GM12878 (cell line): ENCODE measurements around the gene SPRYD7. TPM values are rescaled to one million over a fixed set of nuclear protein-coding genes. Genes with fewer than 3 reads are reported as not detected.
A peak's percentile ranks its signal among the peaks of the same experiment; 100 is the strongest.

Experiments
- BHLHE40 ChIP-seq, 2 experiments: fragments of 450-650 bp in 1 of 2; IDR thresholded peaks; 2 replicates each; pipeline ENCODE4 v1.6.1; 2011 to 2017; ENCODE audit warnings: low read depth in 2 of 2, borderline replicate concordance in 1 of 2, improper control_type of control experiment in 1 of 2, low read length in 1 of 2, mild to moderate bottlenecking in 1 of 2
- CUX1 ChIP-seq: IDR thresholded peaks from 2 replicates; pipeline ENCODE4 v1.6.1; 2012; ENCODE audit warnings: improper control_type of control experiment, low read depth, low read length; ENCODE audit not compliant: insufficient replicate concordance
- EED ChIP-seq: sonication (generic); IDR thresholded peaks from 2 replicates; pipeline ENCODE4 v1.6.1; 2016; ENCODE audit warnings: antibody characterized with exemption, low read depth
- IKZF2 ChIP-seq, 2 experiments: fragments of 450-650 bp; IDR thresholded peaks; 2 replicates each; pipeline ENCODE4 v1.6.1; 2017; ENCODE audit warnings: mild to moderate bottlenecking in 2 of 2, moderate library complexity in 2 of 2
- MAX ChIP-seq: IDR thresholded peaks from 2 replicates; pipeline ENCODE4 v1.6.1; 2012; ENCODE audit warnings: low read depth, low read length, improper control_type of control experiment
- NKRF ChIP-seq: fragments of 450-650 bp; conservative IDR thresholded peaks from 2 replicates; pipeline ENCODE4 v1.6.1; 2017; ENCODE audit warnings: mild to moderate bottlenecking, moderate library complexity
- PBX3 ChIP-seq: IDR thresholded peaks from 2 replicates; pipeline ENCODE4 v1.6.1; 2011; ENCODE audit warnings: mild to moderate bottlenecking, low read depth, low read length, moderate library complexity; ENCODE audit not compliant: insufficient replicate concordance
- PKNOX1 ChIP-seq: fragments of 450-650 bp; IDR thresholded peaks from 2 replicates; pipeline ENCODE4 v1.6.1; 2016; ENCODE audit warnings: mild to moderate bottlenecking
- RUNX3 ChIP-seq: IDR thresholded peaks from 2 replicates; pipeline ENCODE4 v1.6.1; 2012; ENCODE audit warnings: low read length, inconsistent platforms
- SIX5 ChIP-seq: IDR thresholded peaks from 2 replicates; pipeline ENCODE4 v1.6.1; 2011; ENCODE audit warnings: mild to moderate bottlenecking, low read depth, low read length, moderate library complexity; ENCODE audit not compliant: severe bottlenecking
- SRF ChIP-seq, 2 experiments: IDR thresholded peaks; 2 replicates each; pipeline ENCODE4 v1.6.1; 2011; ENCODE audit warnings: low read depth in 2 of 2, low read length in 2 of 2, mild to moderate bottlenecking in 1 of 2, moderate library complexity in 1 of 2
- ZNF24 ChIP-seq: fragments of 450-650 bp; IDR thresholded peaks from 2 replicates; pipeline ENCODE4 v1.6.1; 2017; ENCODE audit warnings: antibody characterized with exemption, mild to moderate bottlenecking
- ZNF687 ChIP-seq: fragments of 450-650 bp; IDR thresholded peaks from 2 replicates; pipeline ENCODE4 v1.6.1; 2017; ENCODE audit warnings: mild to moderate bottlenecking, moderate library complexity
- polyA plus RNA-seq, 11 experiments: library from polyadenylated mRNA; depleted of rRNA in 4 of 11; unstranded in 6 of 11; stranded (reverse) in 5 of 11; fragments of >200 nt; fragmentation: Nextera tagmentation in 4 of 11; fragmentation: Illumina TruSeq in 1 of 11; extraction: Ambion mirVana in 4 of 11; extraction: Trizol in 1 of 11; gene quantifications; 1 replicate in 1 of 11; 2 replicates in 10 of 11; pipeline versions ENCODE4 v1.2.1 to v1.2.3, GENCODE V29; 2011 to 2016; ENCODE audit warnings: inconsistent platforms in 2 of 11, missing spikeins in 2 of 11, low read depth in 1 of 11
- total RNA-seq, 4 experiments: library from RNA; depleted of rRNA in 3 of 4; stranded (reverse); fragments of >200 nt in 3 of 4; fragmentation: Illumina TruSeq in 1 of 4; extraction: Trizol in 1 of 4; gene quantifications; 2 replicates each; pipeline versions ENCODE4 v1.2.1 to v1.2.3, GENCODE V29; 2013 to 2021

SPRYD7 gene
- total and polyA plus RNA-seq, 10 of the 15 experiments (the other 5 are each of a cell fraction or from before 2014, with no cell fraction given), result 5.3 to 18.7 (median 9.6) TPM

- no peak for TF ChIP-seq ZNF687
- peak; percentile 25; the same call in 1 of the 2 replicates for TF ChIP-seq EED
- peak in 1 of 2 experiments; percentile 53; a peak in 1 of 4 replicates for TF ChIP-seq SRF (IDR thresholded peaks at IDR 0.05; ENCODE audit: low read depth in 2 of 2, low read length in 2 of 2)
- peak; percentile 42 for TF ChIP-seq CUX1
- TF ChIP-seq MAX, result peak; percentile 83
- TF ChIP-seq IKZF2 (IDR thresholded peaks at IDR 0.05), result peak; percentile 37 to 38; a peak in 2 of 4 replicates
- peak; percentile 82 for TF ChIP-seq NKRF
- peak; percentile 49 to 69; a peak in 3 of 4 replicates for TF ChIP-seq BHLHE40 (IDR thresholded peaks at IDR 0.05; ENCODE audit: borderline replicate concordance in 1 of 2, low read depth in 2 of 2, low read length in 1 of 2)
- TF ChIP-seq RUNX3, result no peak
- no peak for TF ChIP-seq ZNF24
- peak; percentile 95 for TF ChIP-seq PKNOX1
- TF ChIP-seq SIX5, result no peak
- TF ChIP-seq PBX3, result peak; percentile 85
These were observed at the start of gene SPRYD7 (continued) for GRCh38 chr13:49936075-49936967.
